PC-3 (cell line): ENCODE measurements around the gene ANKS6.

ENCODE experiments used
- EZH2 ChIP-seq: fragments of 300-600 bp; sonication (generic); IDR thresholded peaks from one replicate; pipeline ENCODE4 v1.6.1; 2017; ENCODE audit warnings: antibody characterized with exemption, mild to moderate bottlenecking, low read length; ENCODE audit not compliant: unreplicated experiment
- TF ChIP-seq, protein P1 (sequence below): fragments of 300-600 bp; sonication (generic); conservative IDR thresholded peaks from 2 replicates; pipeline ENCODE4 v1.5.1; 2017; ENCODE audit warnings: antibody characterized with exemption, low read depth, mild to moderate bottlenecking, low read length

DNA sequence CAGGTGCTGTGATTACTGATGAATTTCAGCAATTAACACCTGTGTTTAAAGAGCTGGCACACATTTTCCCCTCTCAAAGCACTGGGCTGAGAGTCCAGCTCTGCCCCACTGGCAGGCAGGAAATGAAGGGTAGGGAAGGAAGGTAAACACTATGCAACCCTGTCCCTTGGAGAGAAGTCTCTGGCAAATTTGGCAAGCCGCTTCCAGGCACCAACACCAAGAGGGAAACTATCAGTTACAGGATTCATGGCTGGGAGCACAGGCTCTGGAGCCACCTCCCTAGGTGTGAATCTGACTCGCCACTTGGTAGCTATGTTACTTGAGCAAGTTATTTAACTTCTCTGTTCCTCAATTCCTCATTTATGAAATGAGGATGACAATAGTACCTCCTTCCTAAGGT, 3.3 kb downstream of the ANKS6 start:
- TF ChIP-seq, protein P1, sequence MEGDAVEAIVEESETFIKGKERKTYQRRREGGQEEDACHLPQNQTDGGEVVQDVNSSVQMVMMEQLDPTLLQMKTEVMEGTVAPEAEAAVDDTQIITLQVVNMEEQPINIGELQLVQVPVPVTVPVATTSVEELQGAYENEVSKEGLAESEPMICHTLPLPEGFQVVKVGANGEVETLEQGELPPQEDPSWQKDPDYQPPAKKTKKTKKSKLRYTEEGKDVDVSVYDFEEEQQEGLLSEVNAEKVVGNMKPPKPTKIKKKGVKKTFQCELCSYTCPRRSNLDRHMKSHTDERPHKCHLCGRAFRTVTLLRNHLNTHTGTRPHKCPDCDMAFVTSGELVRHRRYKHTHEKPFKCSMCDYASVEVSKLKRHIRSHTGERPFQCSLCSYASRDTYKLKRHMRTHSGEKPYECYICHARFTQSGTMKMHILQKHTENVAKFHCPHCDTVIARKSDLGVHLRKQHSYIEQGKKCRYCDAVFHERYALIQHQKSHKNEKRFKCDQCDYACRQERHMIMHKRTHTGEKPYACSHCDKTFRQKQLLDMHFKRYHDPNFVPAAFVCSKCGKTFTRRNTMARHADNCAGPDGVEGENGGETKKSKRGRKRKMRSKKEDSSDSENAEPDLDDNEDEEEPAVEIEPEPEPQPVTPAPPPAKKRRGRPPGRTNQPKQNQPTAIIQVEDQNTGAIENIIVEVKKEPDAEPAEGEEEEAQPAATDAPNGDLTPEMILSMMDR, result no peak
- no peak for TF ChIP-seq EZH2
